Measurements from ENCODE around the gene TSLP.

DNA sequence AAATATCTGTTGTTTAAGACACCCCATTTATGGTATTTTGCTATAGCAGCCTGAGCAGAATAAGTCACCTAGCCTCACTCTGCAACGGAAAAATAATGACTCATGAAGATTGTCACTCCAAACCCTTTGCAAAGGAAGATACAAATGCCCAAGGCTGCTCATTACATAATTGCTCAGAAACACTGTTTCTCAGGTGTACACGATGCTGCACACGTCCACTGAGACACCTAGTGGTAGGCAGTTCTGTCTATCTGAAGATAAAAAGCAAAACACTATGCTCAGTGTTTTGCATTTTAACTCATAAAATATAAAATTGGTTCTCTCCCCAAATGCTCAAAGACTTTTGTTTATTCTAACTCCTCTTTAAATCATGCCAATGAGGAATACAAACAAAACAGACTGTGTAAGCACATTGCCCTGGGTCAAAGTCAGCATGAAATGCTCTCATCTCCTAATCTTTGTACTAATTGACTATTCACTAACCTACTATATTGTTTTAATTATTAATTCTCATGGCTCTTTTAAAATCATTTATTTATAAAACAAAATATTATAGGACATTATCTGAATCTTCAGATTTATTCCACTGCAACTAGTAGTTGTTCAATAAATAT lies 7.7 kb upstream of the TSLP start:
- no peak for TF ChIP-seq POLR2A (IDR thresholded peaks at IDR 0.05)
- no peak for TF ChIP-seq POLR2AphosphoS5 (IDR thresholded peaks at IDR 0.05)

Measured in breast epithelium (tissue), 3 donors.